ENCODE results near the gene MEIKIN. TPM values are rescaled to one million over a fixed set of nuclear protein-coding genes. Genes with fewer than 3 reads are reported as not detected.
A peak's percentile ranks its signal among the peaks of the same experiment; 100 is the strongest.

Gene MEIKIN
- total RNA-seq, 4 donors from 2014 or later = not detected

- intact Hi-C loops (cut with DNase I) = loop anchor here (10.0 kb wide), 3 partner anchors 110 to 630 kb away; partner anchors contain the start of gene HINT1
- DNase-seq (ENCODE audit: extremely low spot score) = no peak
- no peaks in the 10 kb centered on the region for H3K36me3 ChIP-seq
- H3K27ac ChIP-seq (replicated peaks in 1 of 4) = peak overlapping the region in 1 of 4 donors; percentile 100
- H3K27me3 ChIP-seq = no peaks in the 10 kb centered on the region
- H3K4me3 ChIP-seq = peak overlapping the region; percentile 80 to 99 (median 90)
- no peaks in the 10 kb centered on the region for H3K9me3 ChIP-seq
- 70% methylated on average over 4 of the region's 4 CpGs for WGBS
- peaks cover 16 to 71% (median 60%) of the 10 kb centered on the region in 4 donors for H3K4me1 ChIP-seq
- TF ChIP-seq EP300 (IDR thresholded peaks at IDR 0.05) (no peak), CTCF (IDR thresholded peaks at IDR 0.05) (no peak), POLR2A (IDR thresholded peaks at IDR 0.05; ENCODE audit: low read depth) (no peak), POLR2AphosphoS5 (IDR thresholded peaks at IDR 0.05) (no peak)
Measured at GRCh38 chr5:131794586-131794985, 150.9 kb downstream of the MEIKIN start.

- Histone ChIP-seq H3K4me1 (peaks cover 21 to 78% (median 65%) of the 10 kb centered on the region in 4 donors), H3K27ac (replicated peaks in 1 of 4) (no peak overlapping the region), H3K27me3 (no peaks in the 10 kb centered on the region), H3K4me3 (no peak overlapping the region), H3K36me3 (no peaks in the 10 kb centered on the region), H3K9me3 (no peaks in the 10 kb centered on the region)
- intact Hi-C loops (cut with DNase I) = loop anchor here (10.0 kb wide), 3 partner anchors 108 to 628 kb away; partner anchors contain the start of gene HINT1
- DNase-seq (ENCODE audit: extremely low spot score) = no peak
- no peak for TF ChIP-seq POLR2A (IDR thresholded peaks at IDR 0.05; ENCODE audit: low read depth)
- TF ChIP-seq POLR2AphosphoS5 (IDR thresholded peaks at IDR 0.05) = no peak
- no peak for TF ChIP-seq CTCF (IDR thresholded peaks at IDR 0.05)
- TF ChIP-seq EP300 (IDR thresholded peaks at IDR 0.05) = no peak
- WGBS = 98% methylated on average over 2 of the region's 2 CpGs
Measured at GRCh38 chr5:131792896-131793295, 152.6 kb downstream of the MEIKIN start.

- no peak for TF ChIP-seq POLR2A (IDR thresholded peaks at IDR 0.05; ENCODE audit: low read depth)
- no peak for TF ChIP-seq CTCF (IDR thresholded peaks at IDR 0.05)
- TF ChIP-seq POLR2AphosphoS5 (IDR thresholded peaks at IDR 0.05) = no peak
- TF ChIP-seq EP300 (IDR thresholded peaks at IDR 0.05) = no peak
- intact Hi-C loops (cut with DNase I) = loop anchor here (10.0 kb wide), 3 partner anchors 107 to 627 kb away; partner anchors contain the start of gene HINT1
- Histone ChIP-seq H3K27me3 (no peaks in the 10 kb centered on the region), H3K4me1 (peaks cover 25 to 80% (median 68%) of the 10 kb centered on the region in 4 donors), H3K36me3 (no peaks in the 10 kb centered on the region), H3K9me3 (no peaks in the 10 kb centered on the region), H3K4me3 (no peak overlapping the region), H3K27ac (replicated peaks in 1 of 4) (no peak overlapping the region)
- no peak for DNase-seq (ENCODE audit: extremely low spot score)
- 97% methylated on average over 6 of the region's 6 CpGs for WGBS
Measured at GRCh38 chr5:131791866-131792265, 153.6 kb downstream of the MEIKIN start.

GRCh38 chr5:131790550-131790949 lies 154.9 kb downstream of the MEIKIN start:
- TF ChIP-seq POLR2A (IDR thresholded peaks at IDR 0.05; ENCODE audit: low read depth) (no peak), EP300 (IDR thresholded peaks at IDR 0.05) (no peak), CTCF (IDR thresholded peaks at IDR 0.05) (no peak), POLR2AphosphoS5 (IDR thresholded peaks at IDR 0.05) (no peak)
- Histone ChIP-seq H3K4me1 (peaks cover 35 to 90% (median 79%) of the 10 kb centered on the region in 4 donors), H3K36me3 (no peaks in the 10 kb centered on the region), H3K9me3 (no peaks in the 10 kb centered on the region), H3K27me3 (no peaks in the 10 kb centered on the region), H3K4me3 (no peak overlapping the region), H3K27ac (replicated peaks in 1 of 4) (no peak overlapping the region)
- intact Hi-C loops (cut with DNase I) = loop anchor here (10.0 kb wide), 3 partner anchors 106 to 626 kb away; partner anchors contain the start of gene HINT1
- DNase-seq (ENCODE audit: extremely low spot score) = no peak
- WGBS = 94% methylated on average over 2 of the region's 2 CpGs

GRCh38 chr5:131789765-131790164 lies 155.7 kb downstream of the MEIKIN start:
- Histone ChIP-seq H3K4me1 (peaks cover 38 to 85% (median 77%) of the 10 kb centered on the region in 4 donors), H3K4me3 (no peak overlapping the region), H3K27me3 (no peaks in the 10 kb centered on the region), H3K36me3 (no peaks in the 10 kb centered on the region), H3K9me3 (no peaks in the 10 kb centered on the region), H3K27ac (replicated peaks in 1 of 4) (no peak overlapping the region)
- DNase-seq (ENCODE audit: extremely low spot score) = no peak
- intact Hi-C loops (cut with DNase I) = loop anchor here (10.0 kb wide), 3 partner anchors 105 to 625 kb away; partner anchors contain the start of gene HINT1
- WGBS = 71% methylated on average over 3 of the region's 3 CpGs
- TF ChIP-seq EP300 (IDR thresholded peaks at IDR 0.05) (no peak), CTCF (IDR thresholded peaks at IDR 0.05) (no peak), POLR2AphosphoS5 (IDR thresholded peaks at IDR 0.05) (no peak), POLR2A (IDR thresholded peaks at IDR 0.05; ENCODE audit: low read depth) (no peak)

Data from esophagus muscularis mucosa (tissue), 4 donors.